HEK293T (cell line): ENCODE measurements around the gene AP3D1.

Source experiments
- ARNT ChIP-seq: fragments of 450-650 bp; IDR thresholded peaks from 2 replicates; pipeline ENCODE4 v1.6.1; 2017; ENCODE audit warnings: mild to moderate bottlenecking
- BHLHE40 ChIP-seq: fragments of 450-650 bp; IDR thresholded peaks from 2 replicates; pipeline ENCODE4 v1.6.1; 2016; ENCODE audit warnings: mild to moderate bottlenecking, moderate library complexity, borderline replicate concordance
- ELF4 ChIP-seq: fragments of 450-650 bp; IDR thresholded peaks from 2 replicates; pipeline ENCODE4 v1.6.1; 2017; ENCODE audit warnings: antibody characterized with exemption
- FOXA1 ChIP-seq: fragments of 450-650 bp; IDR thresholded peaks from 2 replicates; pipeline ENCODE4 v1.6.1; 2016; ENCODE audit warnings: mild to moderate bottlenecking
- FOXK2 ChIP-seq: fragments of 450-650 bp; IDR thresholded peaks from 2 replicates; pipeline ENCODE4 v1.6.1; 2016; ENCODE audit warnings: mild to moderate bottlenecking
- FOXM1 ChIP-seq: fragments of 450-650 bp; IDR thresholded peaks from 2 replicates; pipeline ENCODE4 v1.6.1; 2017; ENCODE audit warnings: mild to moderate bottlenecking, borderline replicate concordance
- L3MBTL2 ChIP-seq: fragments of 450-650 bp; conservative IDR thresholded peaks from 2 replicates; pipeline ENCODE4 v1.6.1; 2016; ENCODE audit warnings: mild to moderate bottlenecking
- LEF1 ChIP-seq: fragments of 450-650 bp; IDR thresholded peaks from 2 replicates; pipeline ENCODE4 v1.6.1; 2017; ENCODE audit warnings: mild to moderate bottlenecking, borderline replicate concordance
- NFRKB ChIP-seq: fragments of 450-650 bp; IDR thresholded peaks from 2 replicates; pipeline ENCODE4 v1.6.1; 2016; ENCODE audit warnings: mild to moderate bottlenecking, moderate library complexity
- SUZ12 ChIP-seq: fragments of 450-650 bp; IDR thresholded peaks from 2 replicates; pipeline ENCODE4 v1.6.1; 2016; ENCODE audit warnings: mild to moderate bottlenecking
- TARDBP ChIP-seq: fragments of 450-650 bp; IDR thresholded peaks from 2 replicates; pipeline ENCODE4 v1.6.1; 2016
- ZNF384 ChIP-seq: fragments of 450-650 bp; IDR thresholded peaks from 2 replicates; pipeline ENCODE4 v1.6.1; 2016

- TF ChIP-seq BHLHE40 (no peak), NFRKB (no peak), ARNT (no peak), SUZ12 (no peak), FOXM1 (no peak), ZNF384 (no peak), FOXK2 (no peak), L3MBTL2 (no peak), ELF4 (no peak), LEF1 (no peak), FOXA1 (no peak), TARDBP (no peak)
Measured at GRCh38 chr19:2195914-2196313, 44.5 kb upstream of the AP3D1 start.
